Fibroblast of mammary gland (primary cell): ENCODE data around the gene CACNA1C.
A peak's percentile ranks its signal among the peaks of the same experiment; 100 is the strongest.

ENCODE experiments used
- DNase-seq: peaks from one replicate; pipeline ENCODE4 v3.0.0-alpha.2; 2010; ENCODE audit warnings: low read depth
- H3K4me3 ChIP-seq: 2 replicates; pipeline ENCODE4 v1.5.1; 2011; ENCODE audit warnings: low read depth, mild to moderate bottlenecking, low read length, moderate library complexity; ENCODE audit not compliant: control insufficient read depth
- CTCF ChIP-seq: conservative IDR thresholded peaks from 2 replicates; pipeline ENCODE4 v1.5.1; 2011; ENCODE audit warnings: low read depth, low read length, inconsistent platforms; ENCODE audit not compliant: control insufficient read depth, insufficient read depth

The CACNA1C gene

GRCh38 chr12:2242816-2243215 is 190.0 kb downstream of the CACNA1C start:
- no peak for DNase-seq
- H3K4me3 ChIP-seq = no peak overlapping the region
- TF ChIP-seq CTCF = no peak

- TF ChIP-seq CTCF = no peak
- DNase-seq = peak; percentile 41
- H3K4me3 ChIP-seq = no peak overlapping the region
These were observed 190.5 kb downstream of the CACNA1C start for GRCh38 chr12:2243275-2243674.

GRCh38 chr12:2244013-2244861 is 191.4 kb downstream of the CACNA1C start:
- DNase-seq = peak; percentile 93
- no peak for TF ChIP-seq CTCF
- no peak overlapping the region for H3K4me3 ChIP-seq

- no peak for TF ChIP-seq CTCF
- H3K4me3 ChIP-seq = no peak overlapping the region
- DNase-seq = no peak
These were observed 193.6 kb downstream of the CACNA1C start for GRCh38 chr12:2246358-2246757.

- H3K4me3 ChIP-seq = no peak overlapping the region
- DNase-seq = no peak
- no peak for TF ChIP-seq CTCF
These were observed 194.3 kb downstream of the CACNA1C start for GRCh38 chr12:2247120-2247519.

- no peak for TF ChIP-seq CTCF
- no peak for DNase-seq
- no peak overlapping the region for H3K4me3 ChIP-seq
These were observed 194.8 kb downstream of the CACNA1C start for GRCh38 chr12:2247596-2247995.
